ENCODE measurements around the gene DUS3L. TPM values are rescaled to one million over a fixed set of nuclear protein-coding genes. Genes with fewer than 3 reads are reported as not detected.

The DUS3L gene
- total and polyA plus RNA-seq, 2 donors (not counting 3 experiments of a cell fraction or from before 2014, with no cell fraction given) = 25.8 to 38.9 TPM

GRCh38 chr19:5772416-5772815 lies 18.5 kb downstream of the DUS3L start:
- H3K27ac ChIP-seq (ENCODE audit: insufficient read depth, low read depth, low read length) = no peak overlapping the region
- no peaks in the 10 kb centered on the region for H3K9me3 ChIP-seq (replicated peaks; ENCODE audit: control insufficient read depth, insufficient read depth, low read length)
- BruUV-seq (replicated peaks) = no TSS peak
- no peak overlapping the region for H3K9ac ChIP-seq (replicated peaks; ENCODE audit: extremely low read depth, insufficient read depth, low read length)
- DNase-seq (ENCODE audit: low read depth, low spot score) (no peak), FAIRE-seq (no peak)
- no peak overlapping the region for H3K4me2 ChIP-seq (ENCODE audit: insufficient read depth, low read length)
- ChIA-PET POLR2A (no interaction called here), CTCF (no interaction called here)
- H4K20me1 ChIP-seq (replicated peaks; ENCODE audit: control insufficient read depth, extremely low read depth, insufficient read depth, low read length) = no peaks in the 10 kb centered on the region
- H3K79me2 ChIP-seq (ENCODE audit: control insufficient read depth, insufficient read depth, low read length) = no peaks in the 10 kb centered on the region
- dilution Hi-C loops (cut with MboI; ENCODE audit: extremely low pct_ligation_motif_present, low sequenced_read_pairs) (no loop called here), intact Hi-C loops (cut with micrococcal nuclease) (no loop called here)
- no peaks in the 10 kb centered on the region for H3K36me3 ChIP-seq (ENCODE audit: control insufficient read depth in 2 of 2, extremely low read depth in 1 of 2, insufficient read depth in 2 of 2, low read length in 2 of 2)
- H3K9me1 ChIP-seq (replicated peaks; ENCODE audit: control insufficient read depth, extremely low read depth, insufficient read depth, low read length) = no peaks in the 10 kb centered on the region
- TF ChIP-seq JUN (IDR thresholded peaks at IDR 0.05; ENCODE audit: borderline replicate concordance, insufficient read depth, insufficient read length, low read depth) (no peak), MYC (IDR thresholded peaks at IDR 0.05; ENCODE audit: low read depth, low read length) (no peak), FOS (IDR thresholded peaks at IDR 0.05; ENCODE audit: borderline replicate concordance, insufficient read depth, low read length) (no peak)
- TF ChIP-seq, protein P1, sequence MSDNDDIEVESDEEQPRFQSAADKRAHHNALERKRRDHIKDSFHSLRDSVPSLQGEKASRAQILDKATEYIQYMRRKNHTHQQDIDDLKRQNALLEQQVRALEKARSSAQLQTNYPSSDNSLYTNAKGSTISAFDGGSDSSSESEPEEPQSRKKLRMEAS (IDR thresholded peaks at IDR 0.05; ENCODE audit: insufficient read depth, insufficient read length) = no peak
- TF ChIP-seq, protein P2, sequence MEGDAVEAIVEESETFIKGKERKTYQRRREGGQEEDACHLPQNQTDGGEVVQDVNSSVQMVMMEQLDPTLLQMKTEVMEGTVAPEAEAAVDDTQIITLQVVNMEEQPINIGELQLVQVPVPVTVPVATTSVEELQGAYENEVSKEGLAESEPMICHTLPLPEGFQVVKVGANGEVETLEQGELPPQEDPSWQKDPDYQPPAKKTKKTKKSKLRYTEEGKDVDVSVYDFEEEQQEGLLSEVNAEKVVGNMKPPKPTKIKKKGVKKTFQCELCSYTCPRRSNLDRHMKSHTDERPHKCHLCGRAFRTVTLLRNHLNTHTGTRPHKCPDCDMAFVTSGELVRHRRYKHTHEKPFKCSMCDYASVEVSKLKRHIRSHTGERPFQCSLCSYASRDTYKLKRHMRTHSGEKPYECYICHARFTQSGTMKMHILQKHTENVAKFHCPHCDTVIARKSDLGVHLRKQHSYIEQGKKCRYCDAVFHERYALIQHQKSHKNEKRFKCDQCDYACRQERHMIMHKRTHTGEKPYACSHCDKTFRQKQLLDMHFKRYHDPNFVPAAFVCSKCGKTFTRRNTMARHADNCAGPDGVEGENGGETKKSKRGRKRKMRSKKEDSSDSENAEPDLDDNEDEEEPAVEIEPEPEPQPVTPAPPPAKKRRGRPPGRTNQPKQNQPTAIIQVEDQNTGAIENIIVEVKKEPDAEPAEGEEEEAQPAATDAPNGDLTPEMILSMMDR (IDR thresholded peaks at IDR 0.05; ENCODE audit: extremely low read depth in 1 of 2, insufficient read depth in 1 of 2, low read depth in 1 of 2, low read length in 2 of 2) = no peak
- H3K27me3 ChIP-seq (ENCODE audit: control insufficient read depth in 2 of 2, insufficient read depth in 2 of 2, low read length in 2 of 2) = no peaks in the 10 kb centered on the region
- H3K4me1 ChIP-seq (ENCODE audit: control insufficient read depth, extremely low read depth, insufficient read depth, low read length) = no peaks in the 10 kb centered on the region
- no peak overlapping the region for H3K4me3 ChIP-seq (replicated peaks in 1 of 3; ENCODE audit: insufficient read depth in 1 of 3, low read depth in 1 of 3, low read length in 3 of 3)
- no peak overlapping the region for H2AFZ ChIP-seq (ENCODE audit: low read depth, low read length)

DNA sequence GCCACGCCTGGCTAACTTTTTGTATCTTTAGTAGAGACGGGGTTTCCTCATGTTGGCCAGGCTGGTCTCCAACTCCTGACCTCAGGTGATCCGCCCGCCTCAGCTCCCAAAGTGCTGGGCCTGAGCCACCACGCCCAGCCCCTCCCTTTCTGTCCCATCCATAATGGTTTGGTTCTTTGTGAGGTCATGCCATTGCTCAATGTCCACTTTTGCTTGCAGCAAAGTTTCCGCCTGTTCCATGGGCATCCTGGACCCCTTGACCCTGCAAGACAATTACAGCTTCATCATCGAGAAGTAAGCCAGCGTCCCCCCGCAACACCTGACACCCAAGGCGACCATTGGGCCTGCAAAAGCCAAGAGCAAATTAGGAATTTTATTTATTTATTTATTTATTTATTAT lies 23.0 kb downstream of the DUS3L start:
- Histone ChIP-seq H4K20me1 (replicated peaks; ENCODE audit: control insufficient read depth, extremely low read depth, insufficient read depth, low read length) (no peaks in the 10 kb centered on the region), H3K79me2 (ENCODE audit: control insufficient read depth, insufficient read depth, low read length) (no peaks in the 10 kb centered on the region), H3K27me3 (ENCODE audit: control insufficient read depth in 2 of 2, insufficient read depth in 2 of 2, low read length in 2 of 2) (no peaks in the 10 kb centered on the region), H3K9me1 (replicated peaks; ENCODE audit: control insufficient read depth, extremely low read depth, insufficient read depth, low read length) (no peaks in the 10 kb centered on the region), H3K9ac (replicated peaks; ENCODE audit: extremely low read depth, insufficient read depth, low read length) (no peak overlapping the region), H3K4me1 (ENCODE audit: control insufficient read depth, extremely low read depth, insufficient read depth, low read length) (no peaks in the 10 kb centered on the region), H3K4me2 (ENCODE audit: insufficient read depth, low read length) (no peak overlapping the region), H3K9me3 (replicated peaks; ENCODE audit: control insufficient read depth, insufficient read depth, low read length) (no peaks in the 10 kb centered on the region), H3K36me3 (ENCODE audit: control insufficient read depth in 2 of 2, extremely low read depth in 1 of 2, insufficient read depth in 2 of 2, low read length in 2 of 2) (no peaks in the 10 kb centered on the region), H2AFZ (ENCODE audit: low read depth, low read length) (no peak overlapping the region), H3K27ac (ENCODE audit: insufficient read depth, low read depth, low read length) (no peak overlapping the region), H3K4me3 (replicated peaks in 1 of 3; ENCODE audit: insufficient read depth in 1 of 3, low read depth in 1 of 3, low read length in 3 of 3) (no peak overlapping the region)
- BruUV-seq (replicated peaks) = no TSS peak
- intact Hi-C loops (cut with micrococcal nuclease) (no loop called here), dilution Hi-C loops (cut with MboI; ENCODE audit: extremely low pct_ligation_motif_present, low sequenced_read_pairs) (no loop called here)
- FAIRE-seq (no peak), DNase-seq (ENCODE audit: low read depth, low spot score) (no peak)
- TF ChIP-seq, protein P2 (IDR thresholded peaks at IDR 0.05; ENCODE audit: extremely low read depth in 1 of 2, insufficient read depth in 1 of 2, low read depth in 1 of 2, low read length in 2 of 2) = no peak
- TF ChIP-seq MYC (IDR thresholded peaks at IDR 0.05; ENCODE audit: low read depth, low read length) = no peak
- no peak for TF ChIP-seq POLR2A (IDR thresholded peaks at IDR 0.05; ENCODE audit: low read depth, low read length)
- TF ChIP-seq JUN (IDR thresholded peaks at IDR 0.05; ENCODE audit: borderline replicate concordance, insufficient read depth, insufficient read length, low read depth) = no peak
- TF ChIP-seq POLR2AphosphoS5 (IDR thresholded peaks at IDR 0.05; ENCODE audit: insufficient read depth, low read depth, low read length) = no peak
- no peak for TF ChIP-seq GATA2 (IDR thresholded peaks at IDR 0.05; ENCODE audit: insufficient read depth, insufficient read length, low read depth, low read length)
- TF ChIP-seq FOS (IDR thresholded peaks at IDR 0.05; ENCODE audit: borderline replicate concordance, insufficient read depth, low read length) = no peak
- TF ChIP-seq, protein P1 (IDR thresholded peaks at IDR 0.05; ENCODE audit: insufficient read depth, insufficient read length) = no peak
- CTCF ChIA-PET = no interaction called here
- POLR2A ChIA-PET = no interaction called here

Data from endothelial cell of umbilical vein (primary cell).